Esophagus squamous epithelium (tissue), 5 donors: ENCODE data around the gene RHBDL3. TPM values are rescaled to one million over a fixed set of nuclear protein-coding genes. Genes with fewer than 3 reads are reported as not detected.
A peak's percentile ranks its signal among the peaks of the same experiment; 100 is the strongest.

ENCODE experiments used
- DNase-seq: peaks from one replicate; lab custom pipeline; 2025; lab: John Stamatoyannopoulos, UW
- H3K27ac ChIP-seq, 4 donors: fragments of 200-600 bp; sonication (generic); one replicate each; pipeline ENCODE4 v1.5.1; 2016 to 2019; ENCODE audit warnings: mild to moderate bottlenecking in 1 of 4
- H3K27me3 ChIP-seq, 4 donors: fragments of 200-600 bp; sonication (generic); 1 replicate in 3 of 4; 2 replicates in 1 of 4; pipeline versions ENCODE4 v1.5.1 to v1.6.0; 2017 to 2021; ENCODE audit warnings: antibody characterized with exemption in 1 of 4
- H3K36me3 ChIP-seq, 3 donors: fragments of 200-600 bp; sonication (generic); one replicate each; pipeline ENCODE4 v1.5.1; 2016 to 2019
- H3K4me1 ChIP-seq, 3 donors: fragments of 200-600 bp; sonication (generic); one replicate each; pipeline ENCODE4 v1.5.1; 2017 to 2019
- H3K4me3 ChIP-seq, 4 donors: fragments of 200-600 bp; sonication (generic); 1 replicate in 3 of 4; 2 replicates in 1 of 4; pipeline ENCODE4 v1.5.1; 2016 to 2019; ENCODE audit warnings: mild to moderate bottlenecking in 2 of 4, moderate library complexity in 1 of 4
- H3K9me3 ChIP-seq, 3 donors: fragments of 200-600 bp; sonication (generic); one replicate each; pipeline ENCODE4 v1.5.1; 2016 to 2019
- CTCF ChIP-seq, 6 experiments: fragments of 450-650 bp in 4 of 6; fragments of 200-600 bp in 2 of 6; sonication (generic) in 2 of 6; IDR thresholded peaks; one replicate each; pipeline ENCODE4 v1.5.1; 2016 to 2019; ENCODE audit warnings: antibody characterized with exemption in 6 of 6, mild to moderate bottlenecking in 4 of 6, moderate library complexity in 4 of 6
- POLR2A ChIP-seq, 4 donors: fragments of 450-650 bp; IDR thresholded peaks; one replicate each; pipeline ENCODE4 v1.6.1; 2017; ENCODE audit warnings: antibody characterized with exemption in 4 of 4, mild to moderate bottlenecking in 4 of 4, moderate library complexity in 3 of 4
- WGBS, 2 donors: methylation state at CpG; one replicate each; pipeline ENCODE4 v1.1.5; 2018; 5-methylcytosine and 5-hydroxymethylcytosine counted together
- intact Hi-C: fragments of 100-400 bp; cut with DNase I; formaldehyde crosslinking; loops from one replicate; pipeline ENCODE4 v1.15.0; 2022
- total RNA-seq, 4 donors: library from RNA; depleted of rRNA; stranded (reverse); fragments of >200 nt; gene quantifications; one replicate each; pipeline ENCODE4 v1.1.0, GENCODE V29; 2016
- donor health status: DM: yes; HTN: yes; CAD: no.

Gene RHBDL3
- total RNA-seq, 4 donors from 2014 or later: 0.09 to 1.1 (median 0.76) TPM; not detected in 1

- WGBS, 2 donors: 51 to 57% methylated on average over 6 of the region's 6 CpGs
- Histone ChIP-seq H3K36me3 (peaks cover 24 to 87% (median 31%) of the 10 kb centered on the region in 3 donors), H3K4me3 (peak overlapping the region in 2 of 4 donors; percentile 8 to 19), H3K9me3 (no peaks in the 10 kb centered on the region), H3K4me1 (peaks cover 44 to 88% (median 64%) of the 10 kb centered on the region in 3 donors), H3K27ac (peak overlapping the region in 3 of 4 donors; percentile 8 to 73 (median 69)), H3K27me3 (no peaks in the 10 kb centered on the region)
- TF ChIP-seq CTCF (IDR thresholded peaks at IDR 0.05): no peak
- no peak for TF ChIP-seq POLR2A (IDR thresholded peaks at IDR 0.05)
- DNase-seq: no peak
- intact Hi-C loops: no loop called here
Observed at GRCh38 chr17:32355649-32356377, 90.2 kb downstream of the RHBDL3 start.

GRCh38 chr17:32356378-32356743 lies 90.7 kb downstream of the RHBDL3 start:
- no peaks in the 10 kb centered on the region for H3K9me3 ChIP-seq
- peak overlapping the region in 2 of 4 donors; percentile 69 to 73 for H3K27ac ChIP-seq
- peak overlapping the region in 2 of 4 donors; percentile 8 to 19 for H3K4me3 ChIP-seq
- intact Hi-C loops: no loop called here
- peaks cover 29 to 92% (median 34%) of the 10 kb centered on the region in 3 donors for H3K36me3 ChIP-seq
- WGBS, 2 donors: 76 to 84% methylated on average over 3 of the region's 3 CpGs
- peaks cover 44 to 88% (median 64%) of the 10 kb centered on the region in 3 donors for H3K4me1 ChIP-seq
- DNase-seq: no peak
- no peaks in the 10 kb centered on the region for H3K27me3 ChIP-seq
- TF ChIP-seq CTCF (IDR thresholded peaks at IDR 0.05) (no peak), POLR2A (IDR thresholded peaks at IDR 0.05) (no peak)

- WGBS, 2 donors: 75 to 78% methylated on average over 5 of the region's 5 CpGs
- Histone ChIP-seq H3K36me3 (peaks cover 29 to 96% (median 34%) of the 10 kb centered on the region in 3 donors), H3K9me3 (no peaks in the 10 kb centered on the region), H3K27me3 (no peaks in the 10 kb centered on the region), H3K4me1 (peaks cover 44 to 85% (median 62%) of the 10 kb centered on the region in 3 donors), H3K27ac (peak overlapping the region in 2 of 4 donors; percentile 69 to 73), H3K4me3 (no peak overlapping the region)
- TF ChIP-seq CTCF (IDR thresholded peaks at IDR 0.05) (no peak), POLR2A (IDR thresholded peaks at IDR 0.05) (no peak)
- no peak for DNase-seq
- intact Hi-C loops: no loop called here
Observed at GRCh38 chr17:32356750-32357149, 91.1 kb downstream of the RHBDL3 start.

GRCh38 chr17:32357615-32358014 lies 92.0 kb downstream of the RHBDL3 start:
- Histone ChIP-seq H3K27me3 (no peaks in the 10 kb centered on the region), H3K9me3 (no peaks in the 10 kb centered on the region), H3K4me1 (peaks cover 44 to 80% (median 53%) of the 10 kb centered on the region in 3 donors), H3K4me3 (no peak overlapping the region), H3K27ac (peak overlapping the region in 3 of 4 donors; percentile 20 to 73 (median 69)), H3K36me3 (peaks cover 34 to 96% (median 36%) of the 10 kb centered on the region in 3 donors)
- WGBS, 2 donors: 56 to 65% methylated on average over 4 to 8 of the region's 8 CpGs
- intact Hi-C loops: no loop called here
- no peak for DNase-seq
- no peak for TF ChIP-seq POLR2A (IDR thresholded peaks at IDR 0.05)
- TF ChIP-seq CTCF (IDR thresholded peaks at IDR 0.05): no peak

- intact Hi-C loops: no loop called here
- H3K27me3 ChIP-seq: no peaks in the 10 kb centered on the region
- peaks cover 11 to 46% (median 17%) of the 10 kb centered on the region in 3 donors for H3K4me1 ChIP-seq
- H3K4me3 ChIP-seq: no peak overlapping the region
- H3K36me3 ChIP-seq: peaks cover 28 to 99% (median 55%) of the 10 kb centered on the region in 3 donors
- H3K27ac ChIP-seq: no peak overlapping the region
- no peaks in the 10 kb centered on the region for H3K9me3 ChIP-seq
- DNase-seq: no peak
- TF ChIP-seq POLR2A (IDR thresholded peaks at IDR 0.05): no peak
- no peak for TF ChIP-seq CTCF (IDR thresholded peaks at IDR 0.05)
- WGBS, 2 donors: 89 to 97% methylated on average over 1 of the region's 1 CpG
Observed at GRCh38 chr17:32361270-32361669, 95.6 kb downstream of the RHBDL3 start.
